HG03565 (cell line): Measurements from ENCODE around the gene FFAR2.
"Not testable (repeated sequence)": the region's sequence is repeated elsewhere in the genome, so short reads cannot be mapped to it uniquely, and the experiment has no call there.

Experiments
- ATAC-seq: cut with Tn5 transposase; IDR thresholded peaks from one replicate; pipeline ENCODE4 v1.9.1; 2021; ENCODE audit warnings: mild to moderate bottlenecking, moderate library complexity; ENCODE audit not compliant: unreplicated experiment

FFAR2 gene

GRCh38 chr19:35423406-35423805, 24.7 kb upstream of the FFAR2 start:
- ATAC-seq: not testable (repeated sequence)

GRCh38 chr19:35425682-35426081, 22.4 kb upstream of the FFAR2 start:
- ATAC-seq: no peak

GRCh38 chr19:35427187-35427586, 20.9 kb upstream of the FFAR2 start:
- ATAC-seq: no peak

- ATAC-seq: no peak
Measured at GRCh38 chr19:35429698-35430408, 18.2 kb upstream of the FFAR2 start.

- no peak for ATAC-seq
Measured at GRCh38 chr19:35430409-35431144, 17.5 kb upstream of the FFAR2 start.

GRCh38 chr19:35431145-35431807, 16.8 kb upstream of the FFAR2 start:
- no peak for ATAC-seq

- no peak for ATAC-seq
Measured at GRCh38 chr19:35432911-35433310, 15.1 kb upstream of the FFAR2 start.

GRCh38 chr19:35433448-35433847, 14.6 kb upstream of the FFAR2 start:
- ATAC-seq: no peak

- ATAC-seq: no peak
Measured at GRCh38 chr19:35435896-35436295, 12.2 kb upstream of the FFAR2 start.

- no peak for ATAC-seq
Measured at GRCh38 chr19:35436477-35437405, 11.3 kb upstream of the FFAR2 start.

GRCh38 chr19:35437406-35437951, 10.6 kb upstream of the FFAR2 start:
- no peak for ATAC-seq

- no peak for ATAC-seq
Measured at GRCh38 chr19:35438096-35438495, 10.0 kb upstream of the FFAR2 start.

- ATAC-seq: no peak
Measured at GRCh38 chr19:35438527-35438926, 9.5 kb upstream of the FFAR2 start.

- no peak for ATAC-seq
Measured at GRCh38 chr19:35439921-35440320, 8.1 kb upstream of the FFAR2 start.

GRCh38 chr19:35442091-35442490, 6.0 kb upstream of the FFAR2 start:
- ATAC-seq: no peak

GRCh38 chr19:35444735-35445134, 3.3 kb upstream of the FFAR2 start:
- no peak for ATAC-seq

- ATAC-seq: no peak
Measured at GRCh38 chr19:35445826-35446593, 2.0 kb upstream of the FFAR2 start.

GRCh38 chr19:35449359-35450043, 1.4 kb downstream of the FFAR2 start:
- ATAC-seq: no peak
